ENCODE results near the gene SLC25A48. TPM values are rescaled to one million over a fixed set of nuclear protein-coding genes. Genes with fewer than 3 reads are reported as not detected.
A peak's percentile ranks its signal among the peaks of the same experiment; 100 is the strongest.

Gene SLC25A48
- total RNA-seq, 1 donor from 2014 or later: 1.9 TPM

GRCh38 chr5:135921388-135921787, 86.9 kb downstream of the SLC25A48 start:
- DNase-seq: no peak

GRCh38 chr5:135930029-135930948, 95.8 kb downstream of the SLC25A48 start:
- DNase-seq: peak; percentile 16

- DNase-seq: no peak
Observed at GRCh38 chr5:135930949-135931295, 96.5 kb downstream of the SLC25A48 start.

- DNase-seq: peak; percentile 28
Observed at GRCh38 chr5:135934939-135935338, 100.5 kb downstream of the SLC25A48 start.

- DNase-seq: no peak
Observed at GRCh38 chr5:135937245-135937911, 102.9 kb downstream of the SLC25A48 start.

Small RNAs within 50 kb of the gene (small RNA-seq; reads per million reads assigned to genes)
- gene MIR5692C1 (ENCODE audit: low replicate concordance): not detected

Other genes with a start within 250 kb of the SLC25A48 start
- gene IL9, start 61.2 kb downstream of the SLC25A48 start, total RNA-seq: not detected
- gene LECT2, start 120.3 kb downstream of the SLC25A48 start, total RNA-seq: not detected
- 376 TPM for gene TGFBI, start 194.3 kb downstream of the SLC25A48 start, total RNA-seq